Measurements from ENCODE around the gene APP. TPM values are rescaled to one million over a fixed set of nuclear protein-coding genes. Genes with fewer than 3 reads are reported as not detected.

Gene APP
- total and polyA plus RNA-seq, 2 of the 13 experiments (the other 11 are each of a cell fraction or from before 2014, with no cell fraction given): 70.6 to 262 TPM

- TF ChIP-seq ZNF121 (CRISPR knock-in tag; IDR thresholded peaks at IDR 0.05) (no peak), MAFK (conservative IDR thresholded peaks at IDR 0.05 in 1 of 2, IDR thresholded peaks at IDR 0.05 in 1 of 2; ENCODE audit: low read length in 2 of 2) (peak in 1 of 2 experiments; percentile 77; a peak in 2 of 4 replicates), SYNCRIP (IDR thresholded peaks at IDR 0.05; ENCODE audit: insufficient read depth, low read depth, low read length) (no peak), MAFF (IDR thresholded peaks at IDR 0.05; ENCODE audit: low read depth, low read length) (peak; percentile 55; the same call in 1 of the 2 replicates), ZNF790 (CRISPR knock-in tag; IDR thresholded peaks at IDR 0.05; ENCODE audit: borderline replicate concordance) (no peak), IRF2 (CRISPR knock-in tag; IDR thresholded peaks at IDR 0.05) (no peak), SRSF1 (optimal IDR thresholded peaks at IDR 0.05; ENCODE audit: low read depth, low read length) (no peak), ZNF335 (CRISPR knock-in tag; IDR thresholded peaks at IDR 0.05) (no peak), ZSCAN25 (CRISPR knock-in tag; IDR thresholded peaks at IDR 0.05) (no peak)
These were observed 274.9 kb downstream of the APP start (continued) for GRCh38 chr21:25895565-25896205.

GRCh38 chr21:25893191-25893590 is 277.4 kb downstream of the APP start:
- in situ Hi-C loops (cut with HindIII; ENCODE audit: extremely low pct_ligation_motif_present, low pct_unique_long_range_greater_than_20kb) (no loop called here), intact Hi-C loops (cut with micrococcal nuclease; ENCODE audit: unreplicated experiment) (no loop called here)
- FAIRE-seq (no peak), ATAC-seq (no peak), DNase-seq (ENCODE audit: low spot score) (no peak)
- Histone ChIP-seq H3K9me3 (ENCODE audit: low read length) (no peaks in the 10 kb centered on the region), H3K27ac (ENCODE audit: extremely low read length, insufficient read depth, low read length) (no peak overlapping the region), H3K79me2 (ENCODE audit: insufficient read depth, low read length) (no peaks in the 10 kb centered on the region), H2AFZ (ENCODE audit: low read length) (no peak overlapping the region), H3K4me2 (ENCODE audit: low read depth, low read length) (no peak overlapping the region), H3K9ac (ENCODE audit: insufficient read depth, low read depth, low read length) (no peak overlapping the region), H3K4me3 (replicated peaks in 1 of 3; ENCODE audit: insufficient read depth in 1 of 3, low read depth in 2 of 3, low read length in 3 of 3) (no peak overlapping the region), H3K4me1 (ENCODE audit: insufficient read depth, low read length) (peaks cover 24% of the 10 kb centered on the region), H4K20me1 (ENCODE audit: insufficient read depth, low read length) (no peaks in the 10 kb centered on the region), H3K27me3 (ENCODE audit: control insufficient read depth in 1 of 2, insufficient read depth in 2 of 2, low read length in 2 of 2) (no peaks in the 10 kb centered on the region), H3K36me3 (replicated peaks in 1 of 2; ENCODE audit: control insufficient read depth in 1 of 2, insufficient read depth in 2 of 2, low read length in 2 of 2) (peaks cover 1 to 8% of the 10 kb centered on the region in 2 experiments; a peak in 2 of 5 replicates)
- 47% methylated on average over 1 of the region's 1 CpG for WGBS (ENCODE audit: low lambda C conversion rate)
- ChIA-PET POLR2A (no interaction called here), CTCF (ENCODE audit: low intra/inter-chr PET ratio, low total read pairs) (no interaction called here)
- TF ChIP-seq NR3C1 (CRISPR knock-in tag; IDR thresholded peaks at IDR 0.05): no peak
- peak; percentile 1 to 28; a peak in 1 of 4 replicates for TF ChIP-seq MAFK (conservative IDR thresholded peaks at IDR 0.05 in 1 of 2, IDR thresholded peaks at IDR 0.05 in 1 of 2; ENCODE audit: low read length in 2 of 2)
- BruUV-seq (replicated peaks): no TSS peak

All from HepG2 (cell line).